Astrocyte of the cerebellum (primary cell): ENCODE results near the gene PGM2L1.
"Not testable (repeated sequence)": the region's sequence is repeated elsewhere in the genome, so short reads cannot be mapped to it uniquely, and the experiment has no call there.

Source experiments
- DNase-seq: peaks from one replicate; pipeline ENCODE4 v3.0.0-alpha.2; 2011; ENCODE audit warnings: low read depth
- H3K4me3 ChIP-seq: 2 replicates; pipeline ENCODE4 v1.5.1; 2011; ENCODE audit warnings: mild to moderate bottlenecking, low read depth, low read length, moderate library complexity
- in situ Hi-C: cut with HindIII; loops from 2 replicates; pipeline ENCODE4 v1.10.0; 2017; ENCODE audit warnings: low sequenced_read_pairs
- TF ChIP-seq, protein P1 (sequence below): IDR thresholded peaks from 2 replicates; pipeline ENCODE4 v1.5.1; 2012; ENCODE audit warnings: low read length, low read depth, moderate library complexity, mild to moderate bottlenecking; ENCODE audit errors: missing control alignments

Gene PGM2L1

DNA sequence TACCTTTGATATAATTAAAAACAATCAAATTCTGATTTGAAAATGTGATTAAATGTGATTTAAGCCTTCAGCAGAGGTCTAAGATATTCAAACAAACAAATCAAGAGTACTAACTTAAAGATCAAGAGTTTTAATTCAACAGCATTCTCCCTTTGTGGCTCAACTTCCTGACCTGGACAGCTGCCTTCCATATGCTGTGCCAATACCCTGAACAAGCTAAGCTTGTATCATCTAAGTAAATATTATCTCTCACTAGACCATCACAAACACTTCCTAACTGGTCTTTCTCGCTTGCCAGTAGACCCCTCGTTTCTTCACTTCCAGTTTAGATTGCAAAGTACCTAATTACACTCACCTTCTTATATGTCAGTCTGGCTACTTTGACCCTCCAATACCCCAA is 50.9 kb downstream of the PGM2L1 start:
- TF ChIP-seq, protein P1, sequence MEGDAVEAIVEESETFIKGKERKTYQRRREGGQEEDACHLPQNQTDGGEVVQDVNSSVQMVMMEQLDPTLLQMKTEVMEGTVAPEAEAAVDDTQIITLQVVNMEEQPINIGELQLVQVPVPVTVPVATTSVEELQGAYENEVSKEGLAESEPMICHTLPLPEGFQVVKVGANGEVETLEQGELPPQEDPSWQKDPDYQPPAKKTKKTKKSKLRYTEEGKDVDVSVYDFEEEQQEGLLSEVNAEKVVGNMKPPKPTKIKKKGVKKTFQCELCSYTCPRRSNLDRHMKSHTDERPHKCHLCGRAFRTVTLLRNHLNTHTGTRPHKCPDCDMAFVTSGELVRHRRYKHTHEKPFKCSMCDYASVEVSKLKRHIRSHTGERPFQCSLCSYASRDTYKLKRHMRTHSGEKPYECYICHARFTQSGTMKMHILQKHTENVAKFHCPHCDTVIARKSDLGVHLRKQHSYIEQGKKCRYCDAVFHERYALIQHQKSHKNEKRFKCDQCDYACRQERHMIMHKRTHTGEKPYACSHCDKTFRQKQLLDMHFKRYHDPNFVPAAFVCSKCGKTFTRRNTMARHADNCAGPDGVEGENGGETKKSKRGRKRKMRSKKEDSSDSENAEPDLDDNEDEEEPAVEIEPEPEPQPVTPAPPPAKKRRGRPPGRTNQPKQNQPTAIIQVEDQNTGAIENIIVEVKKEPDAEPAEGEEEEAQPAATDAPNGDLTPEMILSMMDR = no peak
- DNase-seq = no peak
- in situ Hi-C loops = no loop called here
- H3K4me3 ChIP-seq = no peak overlapping the region

DNA sequence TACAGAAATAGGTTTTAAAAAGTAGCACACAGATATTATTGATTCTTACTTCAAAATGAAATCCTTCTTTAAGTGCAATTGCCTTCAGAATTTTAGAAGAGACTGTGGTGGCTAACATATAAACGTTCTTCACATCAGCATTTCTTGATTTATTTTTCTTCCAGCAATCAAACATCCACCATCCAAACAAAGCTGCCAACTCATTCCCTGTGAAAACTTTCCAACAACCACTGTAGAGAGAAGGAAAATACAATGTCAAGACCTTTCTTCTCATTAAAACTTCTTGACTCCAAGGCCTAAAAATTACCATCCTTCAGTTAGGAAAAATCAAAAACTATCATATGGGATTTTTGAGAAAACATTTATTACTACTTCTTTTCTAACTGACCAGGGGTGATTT is 52.8 kb downstream of the PGM2L1 start:
- in situ Hi-C loops = no loop called here
- TF ChIP-seq, protein P1 = no peak
- no peak overlapping the region for H3K4me3 ChIP-seq
- no peak for DNase-seq

GRCh38 chr11:74341921-74342320 is 56.3 kb downstream of the PGM2L1 start:
- TF ChIP-seq, protein P1 = no peak
- DNase-seq = no peak
- no peak overlapping the region for H3K4me3 ChIP-seq
- in situ Hi-C loops = no loop called here

DNA sequence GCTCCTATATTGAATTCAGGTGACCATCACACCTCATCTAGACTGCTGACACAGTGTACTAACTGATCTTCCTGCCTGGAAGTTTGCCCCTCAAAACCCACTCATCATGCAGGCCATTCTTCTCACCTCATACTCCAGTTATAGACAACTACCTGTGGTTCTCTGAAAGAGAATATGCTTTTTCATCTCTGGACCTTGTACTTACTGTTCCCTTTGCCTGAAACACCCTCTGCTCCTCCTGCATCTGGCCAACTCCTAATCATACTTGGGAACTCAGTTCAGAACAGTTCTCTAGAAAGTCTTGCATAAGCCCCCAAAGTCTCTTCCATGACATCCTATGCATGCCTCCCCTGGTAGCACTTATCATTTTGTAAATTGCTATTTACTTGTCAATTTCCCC is 58.6 kb downstream of the PGM2L1 start:
- TF ChIP-seq, protein P1 = no peak
- in situ Hi-C loops = no loop called here
- H3K4me3 ChIP-seq = no peak overlapping the region
- DNase-seq = no peak

- no peak for DNase-seq
- in situ Hi-C loops = no loop called here
- TF ChIP-seq, protein P1 = no peak
- no peak overlapping the region for H3K4me3 ChIP-seq
Observed at GRCh38 chr11:74338963-74339362, 59.3 kb downstream of the PGM2L1 start.

DNA sequence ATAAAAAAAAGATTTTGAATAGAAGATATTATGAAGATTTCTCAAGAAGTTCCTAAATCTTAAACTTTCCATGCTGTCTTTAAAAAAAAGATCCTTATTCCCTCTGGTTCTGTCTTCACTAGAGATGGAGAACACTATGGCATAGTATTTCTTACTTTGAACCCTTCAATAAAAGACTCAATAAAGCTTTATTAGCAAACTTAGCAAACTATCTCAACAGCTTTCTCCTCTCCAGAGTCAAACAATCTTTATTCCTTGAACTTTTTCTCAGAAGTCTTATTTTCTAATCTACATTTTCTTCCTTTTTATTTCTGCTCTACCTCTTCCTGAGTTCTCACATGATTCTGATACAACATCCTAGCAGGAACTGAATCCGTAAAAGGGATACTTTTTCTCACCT is 65.0 kb downstream of the PGM2L1 start:
- no peak overlapping the region for H3K4me3 ChIP-seq
- no peak for DNase-seq
- TF ChIP-seq, protein P1 = no peak
- in situ Hi-C loops = no loop called here

- in situ Hi-C loops = no loop called here
- TF ChIP-seq, protein P1 = no peak
- no peak overlapping the region for H3K4me3 ChIP-seq
- no peak for DNase-seq
Observed at GRCh38 chr11:74332291-74332690, 65.9 kb downstream of the PGM2L1 start.

DNA sequence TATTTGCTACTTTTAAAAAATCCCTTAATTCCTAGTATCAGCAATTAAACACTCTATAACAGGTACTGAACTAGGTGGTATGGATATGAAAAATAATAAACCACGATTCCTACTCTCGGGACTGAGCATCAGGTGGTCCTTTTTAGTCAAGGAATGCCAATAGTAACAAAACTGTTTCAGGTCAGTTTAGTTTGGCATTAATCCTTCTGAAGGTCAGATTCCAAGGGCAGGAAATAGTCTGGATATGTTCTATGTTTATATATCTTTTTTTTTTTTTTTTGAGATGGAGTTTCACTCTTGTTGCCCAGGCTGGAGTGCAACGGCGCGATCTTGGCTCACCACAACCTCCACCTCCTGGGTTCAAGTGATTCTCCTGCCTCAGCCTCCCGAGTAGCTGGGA is 67.2 kb downstream of the PGM2L1 start:
- H3K4me3 ChIP-seq, in situ Hi-C loops, DNase-seq: not testable (repeated sequence)
